Peyer's patch (tissue), 4 donors: Measurements from ENCODE around the gene CDKN1C.

Experiments
- CTCF ChIP-seq, 6 experiments: fragments of 450-650 bp in 4 of 6; fragments of 200-600 bp in 2 of 6; sonication (generic) in 1 of 6; IDR thresholded peaks; one replicate each; pipeline ENCODE4 v1.5.1; 2017 to 2019; ENCODE audit warnings: antibody characterized with exemption in 6 of 6, mild to moderate bottlenecking in 3 of 6, moderate library complexity in 1 of 6
- POLR2A ChIP-seq, 2 donors: fragments of 450-650 bp; IDR thresholded peaks; one replicate each; pipeline ENCODE4 v1.5.1; 2017; ENCODE audit warnings: antibody characterized with exemption in 2 of 2, mild to moderate bottlenecking in 2 of 2, moderate library complexity in 2 of 2

- no peak for TF ChIP-seq CTCF (IDR thresholded peaks at IDR 0.05)
- TF ChIP-seq POLR2A (IDR thresholded peaks at IDR 0.05): no peak
These were observed 40.6 kb downstream of the CDKN1C start for GRCh38 chr11:2844996-2845395.
